Muscle layer of duodenum (tissue), 2 donors: ENCODE data around the gene CLBA1.
"Not testable (repeated sequence)": the region's sequence is repeated elsewhere in the genome, so short reads cannot be mapped to it uniquely, and the experiment has no call there.

Experiments
- H3K27ac ChIP-seq: one replicate; pipeline ENCODE4 v1.7.0; 2013; ENCODE audit warnings: mild to moderate bottlenecking, low read length
- H3K27me3 ChIP-seq: one replicate; pipeline ENCODE4 v1.7.0; 2013; ENCODE audit warnings: low read depth, mild to moderate bottlenecking, control low read depth, low read length
- H3K36me3 ChIP-seq, 2 donors: one replicate each; pipeline ENCODE4 v1.7.0; 2013; ENCODE audit warnings: low read length in 2 of 2, control low read depth in 1 of 2, mild to moderate bottlenecking in 1 of 2; ENCODE audit not compliant: insufficient read depth in 2 of 2, control insufficient read depth in 1 of 2
- H3K4me1 ChIP-seq, 2 donors: one replicate each; pipeline ENCODE4 v1.7.0; 2013; ENCODE audit warnings: low read length in 2 of 2, mild to moderate bottlenecking in 2 of 2, control low read depth in 1 of 2, moderate library complexity in 1 of 2; ENCODE audit not compliant: insufficient read depth in 2 of 2, control insufficient read depth in 1 of 2
- H3K4me3 ChIP-seq, 2 donors: one replicate each; pipeline ENCODE4 v1.7.0; 2013; ENCODE audit warnings: low read length in 2 of 2, low read depth in 1 of 2, mild to moderate bottlenecking in 1 of 2
- H3K9me3 ChIP-seq, 2 donors: one replicate each; pipeline ENCODE4 v1.7.0; 2013; ENCODE audit warnings: low read length in 2 of 2, control low read depth in 1 of 2, mild to moderate bottlenecking in 1 of 2; ENCODE audit not compliant: control insufficient read depth in 1 of 2
- donor health status: healthy.

The CLBA1 gene

DNA sequence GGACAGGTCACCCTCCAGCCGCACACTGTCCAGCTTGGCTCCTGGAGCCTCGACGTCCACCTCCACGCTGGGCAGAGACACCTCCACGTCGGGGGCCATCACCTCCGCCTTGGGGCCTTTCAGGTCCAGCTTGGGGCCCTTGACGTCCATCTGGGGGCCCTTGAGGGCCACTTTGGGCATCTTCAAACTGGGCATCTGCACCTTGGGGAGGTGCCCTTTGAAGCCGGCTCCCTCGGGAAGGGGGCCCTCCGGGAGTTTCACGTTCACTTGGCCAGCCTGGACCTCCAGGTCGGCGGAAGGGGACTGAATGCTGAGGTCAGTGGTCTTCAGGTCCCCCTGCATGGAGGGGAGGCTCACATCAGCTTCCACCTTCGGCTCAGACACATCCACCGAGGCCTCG is 35.6 kb upstream of the CLBA1 start:
- H3K27ac ChIP-seq = no peak overlapping the region

DNA sequence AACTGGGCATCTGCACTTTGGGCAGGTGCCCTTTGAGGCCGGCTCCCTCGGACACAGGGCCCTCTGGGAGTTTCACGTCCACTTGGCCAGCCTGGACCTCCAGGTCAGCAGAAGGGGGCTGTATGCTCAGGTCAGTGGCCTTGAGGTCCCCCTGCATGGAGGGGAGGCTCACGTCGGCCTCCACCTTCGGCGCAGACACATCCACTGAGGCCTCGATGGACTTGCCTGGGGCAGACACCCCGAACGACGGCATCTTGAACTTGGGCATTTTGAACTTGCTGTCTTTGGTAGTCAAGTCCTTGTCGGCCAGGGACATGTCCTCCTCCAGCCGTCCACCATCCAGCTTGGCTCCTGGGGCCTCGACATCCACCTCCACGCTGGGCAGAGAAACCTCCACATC is 34.9 kb upstream of the CLBA1 start:
- H3K27ac ChIP-seq, H3K4me1 ChIP-seq, H3K9me3 ChIP-seq, H3K4me3 ChIP-seq, H3K27me3 ChIP-seq: not testable (repeated sequence)
- peaks cover 0 to 34% of the 10 kb centered on the region in 2 donors for H3K36me3 ChIP-seq

More for the DNA sequence above, 35.6 kb upstream of the CLBA1 start:
- no peaks in the 10 kb centered on the region for H3K27me3 ChIP-seq
- peaks cover 0 to 28% of the 10 kb centered on the region in 2 donors for H3K36me3 ChIP-seq
- H3K4me1 ChIP-seq = no peaks in the 10 kb centered on the region
- H3K9me3 ChIP-seq = no peaks in the 10 kb centered on the region
- no peak overlapping the region for H3K4me3 ChIP-seq

DNA sequence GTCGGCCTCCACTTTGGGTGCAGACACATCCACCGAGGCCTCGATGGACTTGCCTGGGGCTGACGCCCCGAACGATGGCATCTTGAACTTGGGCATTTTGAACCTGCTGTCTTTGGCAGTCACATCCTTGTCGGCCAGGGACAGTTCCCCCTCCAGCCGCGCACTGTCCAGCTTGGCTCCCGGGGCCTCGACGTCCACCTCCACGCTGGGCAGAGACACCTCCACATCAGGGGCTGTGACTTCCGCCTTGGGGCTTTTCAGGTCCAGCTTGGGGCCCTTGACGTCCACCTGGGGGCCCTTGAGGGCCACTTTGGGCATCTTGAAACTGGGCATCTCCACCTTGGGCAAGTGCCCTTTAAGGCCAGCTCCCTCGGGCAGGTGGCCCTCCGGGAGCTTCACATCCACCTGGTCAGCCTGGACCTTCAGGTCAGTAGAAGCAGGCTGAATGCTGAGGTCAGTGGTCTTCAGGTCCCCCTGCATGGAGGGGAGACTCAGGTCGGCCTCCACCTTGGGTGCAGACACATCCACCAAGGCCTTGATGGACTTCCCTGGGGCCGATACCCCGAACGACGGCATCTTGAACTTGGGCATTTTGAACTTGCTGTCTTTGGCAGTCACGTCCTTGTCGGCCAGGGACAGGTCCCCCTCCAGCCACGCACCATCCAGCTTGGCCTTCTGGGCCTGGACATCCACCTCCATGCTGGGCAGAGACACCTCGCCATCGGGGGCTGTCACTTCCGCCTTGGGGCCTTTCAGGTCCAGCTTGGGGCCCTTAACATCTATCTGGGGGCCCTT is 33.5 kb upstream of the CLBA1 start:
- H3K27me3 ChIP-seq, H3K27ac ChIP-seq, H3K9me3 ChIP-seq, H3K4me3 ChIP-seq, H3K4me1 ChIP-seq: not testable (repeated sequence)
- peaks cover 0 to 47% of the 10 kb centered on the region in 2 donors for H3K36me3 ChIP-seq

DNA sequence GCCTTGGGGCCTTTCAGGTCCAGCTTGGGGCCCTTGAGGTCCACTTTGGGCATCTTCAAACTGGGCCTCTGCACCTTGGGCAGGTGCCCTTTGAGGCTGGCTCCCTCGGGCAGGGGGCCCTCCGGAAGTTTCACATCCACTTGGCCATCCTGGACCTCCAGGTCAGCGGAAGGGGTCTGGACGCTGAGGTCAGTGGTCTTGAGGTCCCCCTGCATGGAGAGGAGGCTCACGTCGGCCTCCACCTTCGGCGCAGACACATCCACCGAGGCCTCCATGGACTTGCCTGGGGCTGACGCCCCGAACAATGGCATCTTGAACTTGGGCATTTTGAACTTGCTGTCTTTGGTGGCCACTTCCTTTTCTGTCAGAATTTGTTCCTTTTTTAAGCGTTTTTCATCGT is 32.5 kb upstream of the CLBA1 start:
- H3K36me3 ChIP-seq = peaks cover 0 to 44% of the 10 kb centered on the region in 2 donors
- H3K27ac ChIP-seq = no peak overlapping the region
- no peaks in the 10 kb centered on the region for H3K27me3 ChIP-seq

DNA sequence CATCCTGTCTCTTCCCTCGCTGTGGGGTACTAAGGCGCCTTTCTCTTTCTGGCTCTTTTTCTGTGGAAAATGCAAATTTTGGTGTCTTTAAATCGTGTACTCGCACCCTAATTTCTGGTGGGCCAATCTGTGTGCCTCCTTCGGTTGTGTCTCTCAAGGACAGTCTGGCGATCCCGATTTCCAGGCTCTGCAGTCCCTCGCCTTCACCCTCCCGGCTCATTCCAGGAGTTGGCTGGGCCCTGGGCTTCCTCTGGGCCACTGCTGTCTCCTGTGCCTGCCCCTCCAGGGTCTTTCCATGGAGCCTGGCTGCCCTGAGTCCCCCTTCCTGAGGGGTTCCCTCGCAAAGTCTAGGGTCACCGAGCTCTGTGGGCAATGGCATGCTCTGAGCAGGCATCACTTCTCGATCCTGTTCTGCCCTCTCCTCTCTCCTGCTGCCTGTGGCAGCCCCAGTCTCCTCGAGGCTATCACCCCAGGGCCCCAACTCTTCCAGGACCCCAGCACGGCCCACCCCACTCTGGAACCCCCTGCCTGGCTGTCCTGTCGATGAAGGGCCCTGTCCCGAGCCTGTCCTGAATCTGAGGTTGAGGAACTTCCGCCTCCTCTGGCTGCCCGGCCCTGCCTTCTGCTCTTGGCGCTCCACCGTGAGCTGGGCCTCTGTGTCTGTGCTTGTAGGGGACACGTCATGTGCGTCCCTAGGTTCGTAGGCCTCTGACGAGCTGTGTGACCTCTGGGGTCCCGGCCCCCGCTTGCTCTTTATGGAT is 31.5 kb upstream of the CLBA1 start:
- Histone ChIP-seq H3K4me1 (no peaks in the 10 kb centered on the region), H3K27ac (no peak overlapping the region), H3K4me3 (no peak overlapping the region), H3K36me3 (peaks cover 0 to 43% of the 10 kb centered on the region in 2 donors), H3K27me3 (no peaks in the 10 kb centered on the region), H3K9me3 (no peaks in the 10 kb centered on the region)

More for the DNA sequence above, 32.5 kb upstream of the CLBA1 start:
- H3K4me1 ChIP-seq = no peaks in the 10 kb centered on the region
- H3K4me3 ChIP-seq = no peak overlapping the region
- H3K9me3 ChIP-seq = no peaks in the 10 kb centered on the region

DNA sequence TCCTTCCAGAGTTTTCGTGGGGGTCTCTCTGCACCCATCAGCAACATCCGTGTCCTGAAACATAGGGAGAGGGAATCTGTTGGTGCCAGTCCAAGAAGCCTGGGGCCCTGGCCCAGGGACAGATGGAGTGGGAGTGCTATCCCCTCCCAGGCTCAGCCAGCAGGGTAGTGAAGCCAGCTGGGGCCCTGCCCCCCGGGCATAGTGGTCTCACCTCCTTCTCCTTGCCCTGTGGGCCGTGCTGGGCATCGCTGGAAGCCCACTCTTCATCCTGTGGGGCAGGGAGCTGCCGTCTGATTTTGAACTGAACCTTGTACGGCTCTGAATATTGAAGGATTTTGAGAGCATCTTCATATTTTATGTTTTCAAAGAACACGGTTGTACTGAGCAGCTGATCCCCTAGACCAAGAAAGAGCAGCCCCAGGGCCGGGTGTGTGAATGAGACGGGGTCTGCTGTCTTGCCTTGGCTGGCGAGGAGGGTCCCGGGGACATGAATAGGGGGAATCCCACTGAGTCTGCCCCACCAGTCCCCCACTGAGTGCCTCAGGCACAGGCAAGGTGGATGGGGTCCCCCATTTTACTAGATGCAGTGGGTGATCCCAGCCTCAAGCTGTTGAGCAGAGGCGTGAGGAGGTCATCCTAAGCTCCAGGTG is 30.7 kb upstream of the CLBA1 start:
- H3K27me3 ChIP-seq = no peaks in the 10 kb centered on the region
- H3K27ac ChIP-seq = no peak overlapping the region
- no peaks in the 10 kb centered on the region for H3K4me1 ChIP-seq
- no peak overlapping the region for H3K4me3 ChIP-seq
- no peaks in the 10 kb centered on the region for H3K9me3 ChIP-seq
- H3K36me3 ChIP-seq = peaks cover 0 to 43% of the 10 kb centered on the region in 2 donors

DNA sequence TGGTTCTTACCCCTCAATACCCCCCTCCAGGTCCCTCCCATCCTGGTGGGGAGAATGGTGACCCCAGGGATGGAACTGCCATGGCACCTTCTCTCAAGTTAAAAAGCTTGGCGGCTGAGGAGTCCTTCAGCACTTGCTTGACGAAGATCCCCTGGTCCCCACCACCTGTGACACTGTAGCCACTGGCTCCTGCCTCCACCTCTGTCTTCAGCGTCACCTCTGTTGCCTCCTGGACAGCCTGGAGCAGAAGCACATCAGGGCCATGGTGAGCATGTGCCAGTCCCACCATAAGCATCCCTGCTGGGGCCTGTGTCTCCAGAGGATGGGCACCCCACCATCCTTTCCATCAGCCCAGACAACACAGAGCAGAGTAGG is 30.2 kb upstream of the CLBA1 start:
- Histone ChIP-seq H3K4me1 (no peaks in the 10 kb centered on the region), H3K4me3 (no peak overlapping the region), H3K36me3 (peaks cover 0 to 43% of the 10 kb centered on the region in 2 donors), H3K27ac (no peak overlapping the region), H3K27me3 (no peaks in the 10 kb centered on the region), H3K9me3 (no peaks in the 10 kb centered on the region)

DNA sequence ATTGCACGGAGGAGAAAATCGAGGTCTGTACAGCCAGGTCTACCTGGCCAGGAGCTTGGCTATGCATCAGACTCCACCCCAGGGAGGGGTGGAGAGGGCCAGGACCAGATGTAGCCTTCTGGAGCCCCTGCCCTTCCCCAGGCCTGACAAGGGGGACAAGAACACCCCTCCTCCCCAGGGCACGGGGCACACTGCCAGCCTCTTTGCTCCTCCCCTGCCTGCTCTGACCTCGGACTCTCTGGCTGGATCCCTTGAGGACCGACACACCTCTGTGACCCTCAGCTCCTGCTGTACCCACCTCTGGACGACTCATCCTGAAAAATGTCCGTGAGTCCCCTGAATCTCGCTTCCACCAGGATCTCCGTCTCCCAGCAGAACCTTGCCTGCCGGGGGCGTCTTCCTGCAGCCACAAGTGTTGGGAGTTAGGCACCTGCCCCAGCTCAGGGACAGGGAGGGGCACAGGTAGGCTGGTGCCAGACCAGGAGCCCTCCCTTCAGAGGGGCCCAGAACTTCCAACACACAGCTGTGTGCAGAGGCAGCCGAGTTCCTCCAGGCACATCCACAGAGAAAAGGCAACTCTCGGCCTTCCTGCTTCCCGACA is 29.2 kb upstream of the CLBA1 start:
- Histone ChIP-seq H3K27me3 (no peaks in the 10 kb centered on the region), H3K9me3 (no peaks in the 10 kb centered on the region), H3K36me3 (peaks cover 0 to 43% of the 10 kb centered on the region in 2 donors), H3K4me1 (no peaks in the 10 kb centered on the region), H3K4me3 (no peak overlapping the region), H3K27ac (no peak overlapping the region)

DNA sequence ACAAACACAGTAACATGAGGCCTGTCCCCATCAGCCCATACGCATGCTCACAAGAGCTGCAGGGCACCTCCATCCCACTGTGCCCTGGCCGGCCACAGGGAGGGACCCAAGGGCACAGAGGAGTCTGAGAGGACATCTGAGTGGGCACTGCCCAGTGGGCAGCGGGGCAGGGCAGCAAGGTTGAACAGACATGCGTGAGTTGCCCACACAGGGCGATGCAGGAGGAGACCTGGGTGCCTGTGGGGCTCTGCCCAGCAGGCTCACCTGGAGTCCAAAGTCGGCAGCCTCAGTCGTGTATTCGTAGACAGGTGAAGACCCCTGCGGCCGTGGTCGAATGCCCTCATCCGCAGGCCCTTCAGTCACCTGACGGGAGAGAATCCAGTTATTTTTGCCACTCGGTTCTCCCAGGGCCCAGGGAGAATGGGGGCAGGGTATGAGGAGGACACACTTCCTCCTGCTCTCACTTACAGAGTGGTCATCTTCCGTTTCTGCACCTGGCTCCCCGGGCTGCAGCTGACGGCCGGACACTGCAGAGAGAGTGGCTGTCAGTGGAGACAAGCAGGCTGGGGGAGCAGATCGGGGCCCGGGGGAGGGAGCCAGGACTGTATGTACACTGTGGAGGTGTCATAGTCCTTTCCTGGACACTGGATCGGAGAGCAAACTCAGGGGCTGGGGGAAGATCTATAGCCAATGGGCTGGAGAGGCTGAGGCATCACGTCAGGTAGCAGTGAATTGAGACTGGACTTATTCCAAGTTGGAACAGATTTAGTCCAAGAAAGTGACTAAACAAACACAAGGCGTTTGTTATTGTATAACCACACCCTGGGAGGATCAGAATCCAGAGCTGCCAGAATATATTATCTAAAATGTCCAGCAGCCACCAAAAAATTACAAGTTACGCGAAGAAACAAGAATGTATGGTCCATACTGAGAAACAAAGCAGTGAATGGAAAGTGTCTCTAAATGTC is 28.2 kb upstream of the CLBA1 start:
- Histone ChIP-seq H3K4me1 (no peaks in the 10 kb centered on the region), H3K27ac (no peak overlapping the region), H3K36me3 (peaks cover 0 to 43% of the 10 kb centered on the region in 2 donors), H3K27me3 (no peaks in the 10 kb centered on the region), H3K4me3 (no peak overlapping the region), H3K9me3 (no peaks in the 10 kb centered on the region)

DNA sequence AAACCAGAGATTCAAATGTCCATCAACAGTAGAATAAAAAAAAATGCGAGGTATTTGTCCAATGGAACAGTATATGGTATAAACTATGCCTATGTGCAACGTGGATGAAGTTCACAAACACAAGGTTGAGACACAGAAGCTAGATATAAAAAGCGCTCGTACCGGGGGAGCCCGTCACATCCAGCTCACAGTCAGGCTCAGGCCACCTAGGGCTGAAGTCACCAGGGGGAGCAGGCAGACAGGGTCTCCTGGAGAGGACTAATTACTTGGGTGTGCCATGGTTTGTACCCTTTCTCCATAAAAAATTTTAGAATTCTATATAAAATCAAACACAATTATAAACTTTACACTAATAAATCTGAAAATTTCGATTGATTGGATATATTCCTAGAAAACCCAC is 21.0 kb upstream of the CLBA1 start:
- no peaks in the 10 kb centered on the region for H3K9me3 ChIP-seq
- H3K4me3 ChIP-seq = no peak overlapping the region
- no peaks in the 10 kb centered on the region for H3K27me3 ChIP-seq
- peaks cover 5 to 37% of the 10 kb centered on the region in 2 donors for H3K4me1 ChIP-seq
- no peaks in the 10 kb centered on the region for H3K36me3 ChIP-seq
- no peak overlapping the region for H3K27ac ChIP-seq
